H1 (cell line): ENCODE data around the gene UCKL1.

Source experiments
- CBX8 ChIP-seq: fragments of 300-800, 300-1000 bp; sonication (generic); IDR thresholded peaks from 2 replicates; pipeline ENCODE4 v1.7.1; 2016; ENCODE audit warnings: low read depth, low read length, borderline replicate concordance
- CREB1 ChIP-seq: IDR thresholded peaks from 2 replicates; pipeline ENCODE4 v1.6.1; 2012; ENCODE audit warnings: inconsistent platforms
- CTCF ChIP-seq, 3 experiments: IDR thresholded peaks; 1 replicate in 2 of 3; 2 replicates in 1 of 3; pipeline versions ENCODE4 v1.5.1 to v1.6.1; 2011; ENCODE audit warnings: low read length in 3 of 3, mild to moderate bottlenecking in 3 of 3, inconsistent platforms in 2 of 3, low read depth in 1 of 3, moderate library complexity in 1 of 3; ENCODE audit not compliant: insufficient read depth in 1 of 3; ENCODE audit errors: control extremely low read depth in 1 of 3
- E2F6 ChIP-seq: IDR thresholded peaks from 2 replicates; pipeline ENCODE4 v1.6.1; 2012; ENCODE audit warnings: inconsistent platforms
- EGR1 ChIP-seq: IDR thresholded peaks from 2 replicates; pipeline ENCODE4 v1.6.1; 2011; ENCODE audit warnings: low read depth, low read length, borderline replicate concordance
- EP300 ChIP-seq, 2 experiments: IDR thresholded peaks; 1 replicate in 1 of 2; 2 replicates in 1 of 2; pipeline ENCODE4 v1.6.1; 2011 to 2012; ENCODE audit warnings: low read depth in 2 of 2, low read length in 2 of 2, mild to moderate bottlenecking in 2 of 2, borderline replicate concordance in 1 of 2, inconsistent platforms in 1 of 2, moderate library complexity in 1 of 2
- EZH2 ChIP-seq: fragments of 200-600 bp; sonication (generic); IDR thresholded peaks from 2 replicates; pipeline ENCODE4 v1.7.1; 2012; ENCODE audit warnings: low read depth, mild to moderate bottlenecking, moderate library complexity, low read length, inconsistent platforms; ENCODE audit not compliant: severe bottlenecking
- HDAC2 ChIP-seq, 2 experiments: fragments of 300-600 bp in 1 of 2; sonication (generic) in 1 of 2; IDR thresholded peaks; 2 replicates each; pipeline ENCODE4 v1.6.1; 2011 to 2012; ENCODE audit warnings: low read depth in 2 of 2, low read length in 2 of 2, mild to moderate bottlenecking in 2 of 2, moderate library complexity in 2 of 2, borderline replicate concordance in 1 of 2, inconsistent platforms in 1 of 2
- PHF8 ChIP-seq: fragments of 200-600 bp; sonication (generic); conservative IDR thresholded peaks from 2 replicates; pipeline ENCODE4 v1.7.1; 2012; ENCODE audit warnings: low read depth, mild to moderate bottlenecking, inconsistent platforms, low read length, moderate library complexity
- POLR2AphosphoS5 ChIP-seq: IDR thresholded peaks from 2 replicates; pipeline ENCODE4 v1.6.1; 2011; ENCODE audit warnings: low read depth, low read length
- TCF12 ChIP-seq: IDR thresholded peaks from 2 replicates; pipeline ENCODE4 v1.6.1; 2011; ENCODE audit warnings: low read depth, mild to moderate bottlenecking, low read length
- USF2 ChIP-seq: IDR thresholded peaks from 2 replicates; pipeline ENCODE4 v1.6.1; 2011; ENCODE audit warnings: low read length, improper control_type of control experiment
- YY1 ChIP-seq: IDR thresholded peaks from 2 replicates; pipeline ENCODE4 v1.6.1; 2011; ENCODE audit warnings: low read depth, mild to moderate bottlenecking, low read length
- TF ChIP-seq, protein P1 (sequence below): IDR thresholded peaks from 2 replicates; pipeline ENCODE4 v1.6.1; 2012; ENCODE audit warnings: inconsistent platforms

DNA sequence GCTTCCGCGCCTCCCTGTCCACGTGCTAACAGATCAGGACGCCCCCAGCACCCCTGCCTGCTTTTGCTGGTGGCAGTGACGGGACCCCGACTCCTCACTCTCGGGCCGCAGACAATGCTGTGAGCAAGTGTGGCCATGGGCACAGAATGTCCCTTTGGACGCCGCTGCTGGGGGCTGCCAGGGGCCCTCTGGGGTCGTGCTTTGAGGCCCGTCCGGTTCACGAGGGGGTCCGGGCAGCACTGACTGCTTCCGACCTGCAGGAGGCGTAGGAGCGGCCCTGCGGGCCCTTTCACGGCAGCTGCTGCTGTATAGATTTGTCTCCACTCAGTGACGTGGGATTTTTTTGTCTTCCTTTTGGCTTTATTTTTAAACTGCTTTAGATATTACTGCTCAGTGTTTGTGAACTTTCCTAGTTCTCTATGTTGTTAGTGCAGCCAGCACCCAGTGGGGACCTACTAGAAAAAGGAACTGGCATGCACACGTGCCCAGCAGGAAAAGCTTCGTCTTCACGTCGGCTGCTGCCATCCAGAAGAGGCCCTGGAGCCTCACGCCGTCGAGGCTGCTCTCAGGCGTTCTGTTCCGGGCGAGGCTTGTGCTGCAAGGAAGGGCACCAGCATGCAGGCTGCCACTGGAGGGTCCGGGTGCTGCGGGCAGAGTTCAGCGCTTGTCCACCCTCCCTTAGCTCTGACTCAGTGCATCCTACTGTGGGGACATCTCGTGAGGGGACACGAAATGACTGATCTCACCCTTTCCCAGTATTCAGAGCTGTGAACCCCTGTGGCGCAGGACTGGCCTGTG is 21.7 kb downstream of the UCKL1 start:
- TF ChIP-seq USF2 = no peak
- TF ChIP-seq CTCF (IDR thresholded peaks at IDR 0.05; ENCODE audit: control extremely low read depth in 1 of 3, insufficient read depth in 1 of 3, low read depth in 1 of 3, low read length in 3 of 3) = peak; percentile 61 to 79 (median 76)
- no peak for TF ChIP-seq EP300 (IDR thresholded peaks at IDR 0.05; ENCODE audit: borderline replicate concordance in 1 of 2, low read depth in 2 of 2, low read length in 2 of 2)
- no peak for TF ChIP-seq TCF12
- no peak for TF ChIP-seq E2F6
- TF ChIP-seq EGR1 = no peak
- TF ChIP-seq YY1 = no peak
- TF ChIP-seq CBX8 = no peak
- no peak for TF ChIP-seq POLR2AphosphoS5
- no peak for TF ChIP-seq EZH2
- no peak for TF ChIP-seq CREB1
- TF ChIP-seq, protein P1, sequence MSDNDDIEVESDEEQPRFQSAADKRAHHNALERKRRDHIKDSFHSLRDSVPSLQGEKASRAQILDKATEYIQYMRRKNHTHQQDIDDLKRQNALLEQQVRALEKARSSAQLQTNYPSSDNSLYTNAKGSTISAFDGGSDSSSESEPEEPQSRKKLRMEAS = no peak
- no peak for TF ChIP-seq PHF8
- TF ChIP-seq HDAC2 (IDR thresholded peaks at IDR 0.05; ENCODE audit: borderline replicate concordance in 1 of 2, low read depth in 2 of 2, low read length in 2 of 2) = no peak
